HG02571 (cell line): ENCODE measurements around the gene MGAT4B.
"Not testable (repeated sequence)": the region's sequence is repeated elsewhere in the genome, so short reads cannot be mapped to it uniquely, and the experiment has no call there.

Source experiments
- ATAC-seq: cut with Tn5 transposase; IDR thresholded peaks from one replicate; pipeline ENCODE4 v1.9.1; 2021; ENCODE audit warnings: mild to moderate bottlenecking, moderate library complexity; ENCODE audit not compliant: unreplicated experiment

MGAT4B gene

GRCh38 chr5:179806250-179807048 is at the start of gene MGAT4B:
Gene MGAT4B (minus strand): TSS chr5:179806866. CDS start chr5:179806583, 283 bp downstream.
- peak; percentile 57 for ATAC-seq

DNA sequence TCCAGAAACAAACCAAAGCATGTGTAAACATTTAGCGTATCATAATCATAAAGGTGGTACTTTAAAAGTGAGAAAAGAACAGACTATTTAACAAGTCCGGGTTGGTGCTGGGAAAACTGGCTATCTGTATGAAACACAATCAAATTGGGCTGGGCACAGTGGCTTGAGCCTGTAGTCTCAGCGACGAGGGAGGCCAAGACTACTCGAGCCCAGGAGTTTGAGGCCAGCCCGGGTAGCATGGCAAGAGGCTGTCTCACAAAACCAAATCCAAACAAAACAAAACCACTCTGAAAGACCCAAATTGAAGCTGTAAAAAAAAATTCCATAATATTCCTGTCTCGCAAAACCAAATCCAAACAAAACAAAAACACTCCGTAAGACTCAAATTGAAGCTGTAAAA is 47.7 kb upstream of the MGAT4B start:
- ATAC-seq: no peak

DNA sequence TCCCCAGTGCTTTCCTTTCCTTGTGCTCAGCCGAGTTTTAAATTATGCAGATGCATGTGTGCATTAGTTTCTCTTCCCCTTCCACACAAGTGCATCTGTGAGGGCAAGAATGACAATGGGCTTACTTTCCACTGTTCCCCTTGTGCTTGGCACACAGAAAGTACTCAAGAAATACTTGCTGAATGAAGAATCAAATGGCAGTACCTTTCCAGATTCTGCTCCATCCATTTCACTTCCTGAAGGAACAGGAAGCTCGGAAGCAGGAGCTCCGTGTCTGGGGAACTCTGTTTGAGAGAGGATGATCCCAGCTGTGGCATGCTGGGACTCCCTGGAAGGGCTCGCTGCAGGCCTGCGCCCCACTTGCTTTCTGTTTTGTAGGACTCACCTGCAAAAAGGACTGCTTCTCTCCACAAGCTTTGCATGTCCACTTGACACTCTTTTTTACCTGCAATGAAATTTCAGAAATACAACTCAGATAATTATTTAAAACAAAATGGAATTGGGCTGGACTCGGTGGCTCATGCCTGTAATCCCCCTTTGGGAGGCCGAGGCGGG is 46.4 kb upstream of the MGAT4B start:
- peak; percentile 78 for ATAC-seq

- no peak for ATAC-seq
These were observed 35.0 kb upstream of the MGAT4B start for GRCh38 chr5:179841621-179842020.

GRCh38 chr5:179840766-179841165 is 34.1 kb upstream of the MGAT4B start:
- no peak for ATAC-seq

GRCh38 chr5:179840321-179840720 is 33.7 kb upstream of the MGAT4B start:
- no peak for ATAC-seq

DNA sequence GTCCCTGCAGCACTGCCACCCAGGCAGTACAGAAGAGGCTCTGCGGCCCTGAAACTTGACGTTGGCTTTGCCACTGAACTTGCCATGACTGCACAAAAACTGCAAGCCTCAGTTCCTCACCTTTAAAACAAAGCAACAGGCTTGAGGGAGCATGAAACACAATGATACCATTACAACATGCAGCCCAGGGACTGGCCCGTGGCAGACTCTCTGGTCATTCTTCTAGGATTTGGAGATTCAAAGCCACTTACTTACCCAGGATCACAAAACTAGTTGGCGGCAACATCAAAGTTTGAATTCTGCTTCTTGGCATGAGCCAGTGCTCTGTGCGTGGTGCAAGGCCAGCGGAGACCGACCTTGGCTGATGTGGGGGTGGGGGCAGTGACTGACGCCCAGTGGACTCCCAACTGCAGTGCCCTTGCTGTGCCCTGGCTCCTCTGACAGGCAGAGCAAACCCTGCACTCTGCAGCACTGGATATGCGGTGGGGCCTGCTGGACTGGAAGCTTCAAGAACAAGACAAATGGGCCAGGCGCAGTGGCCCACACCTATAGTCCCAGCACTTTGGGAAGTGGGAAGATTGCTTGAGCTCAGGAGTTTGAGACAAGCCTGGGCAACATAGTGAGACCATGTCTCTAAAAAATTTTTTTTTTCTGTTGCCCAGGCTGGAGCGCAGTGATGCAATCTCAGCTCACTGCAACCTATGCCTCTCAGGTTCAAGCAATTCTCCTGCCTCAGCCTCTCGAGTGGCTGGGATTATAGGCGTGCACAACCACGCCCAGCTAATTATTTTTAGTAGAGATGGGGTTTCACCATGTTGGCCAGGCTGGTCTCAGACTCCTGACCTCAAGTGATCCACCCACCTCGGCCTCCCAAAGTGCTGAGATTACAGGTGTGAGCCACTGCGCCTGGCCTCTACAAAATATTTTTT is 32.9 kb upstream of the MGAT4B start:
- ATAC-seq: no peak

GRCh38 chr5:179837076-179838011 is 30.7 kb upstream of the MGAT4B start:
- ATAC-seq: no peak

- peak; percentile 42 for ATAC-seq
These were observed 29.8 kb upstream of the MGAT4B start for GRCh38 chr5:179836225-179837019.

DNA sequence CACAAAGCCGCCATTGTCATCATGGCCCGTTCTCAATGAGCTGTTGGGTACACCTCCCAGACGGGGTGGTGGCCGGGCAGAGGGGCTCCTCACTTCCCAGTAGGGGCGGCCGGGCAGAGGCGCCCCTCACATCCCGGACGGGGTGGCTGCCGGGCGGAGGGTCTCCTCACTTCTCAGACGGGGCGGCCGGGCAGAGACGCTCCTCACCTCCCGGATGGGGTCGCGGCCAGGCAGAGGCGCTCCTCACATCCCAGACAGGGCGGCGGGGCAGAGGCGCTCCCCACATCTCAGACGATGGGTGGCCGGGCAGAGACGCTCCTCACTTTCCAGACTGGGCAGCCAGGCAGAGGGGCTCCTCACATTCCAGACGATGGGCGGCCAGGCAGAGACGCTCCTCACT is 28.2 kb upstream of the MGAT4B start:
- not testable (repeated sequence) for ATAC-seq

GRCh38 chr5:179834120-179834519 is 27.5 kb upstream of the MGAT4B start:
- no peak for ATAC-seq

DNA sequence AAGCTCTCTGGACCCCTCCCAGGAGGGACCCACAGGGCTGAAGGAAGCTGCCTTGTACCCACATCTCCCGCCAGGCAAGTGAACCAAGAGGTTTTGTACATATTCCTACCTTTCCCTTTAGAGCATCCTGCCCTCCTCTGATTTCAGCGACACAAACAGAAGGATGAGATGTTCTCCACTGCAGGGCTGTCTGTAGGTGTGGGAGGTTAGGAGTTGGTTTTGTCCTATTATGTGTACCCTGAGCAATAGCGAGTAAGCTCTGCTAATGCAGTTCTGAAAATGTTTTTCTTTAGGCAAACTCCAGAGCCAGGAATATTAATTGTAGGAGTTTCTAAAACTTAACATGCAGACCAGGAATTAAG is 27.0 kb upstream of the MGAT4B start:
- no peak for ATAC-seq

- no peak for ATAC-seq
These were observed 26.5 kb upstream of the MGAT4B start for GRCh38 chr5:179833056-179833708.

- no peak for ATAC-seq
These were observed 25.5 kb upstream of the MGAT4B start for GRCh38 chr5:179832039-179832745.

- ATAC-seq: no peak
These were observed 24.3 kb upstream of the MGAT4B start for GRCh38 chr5:179830818-179831468.

DNA sequence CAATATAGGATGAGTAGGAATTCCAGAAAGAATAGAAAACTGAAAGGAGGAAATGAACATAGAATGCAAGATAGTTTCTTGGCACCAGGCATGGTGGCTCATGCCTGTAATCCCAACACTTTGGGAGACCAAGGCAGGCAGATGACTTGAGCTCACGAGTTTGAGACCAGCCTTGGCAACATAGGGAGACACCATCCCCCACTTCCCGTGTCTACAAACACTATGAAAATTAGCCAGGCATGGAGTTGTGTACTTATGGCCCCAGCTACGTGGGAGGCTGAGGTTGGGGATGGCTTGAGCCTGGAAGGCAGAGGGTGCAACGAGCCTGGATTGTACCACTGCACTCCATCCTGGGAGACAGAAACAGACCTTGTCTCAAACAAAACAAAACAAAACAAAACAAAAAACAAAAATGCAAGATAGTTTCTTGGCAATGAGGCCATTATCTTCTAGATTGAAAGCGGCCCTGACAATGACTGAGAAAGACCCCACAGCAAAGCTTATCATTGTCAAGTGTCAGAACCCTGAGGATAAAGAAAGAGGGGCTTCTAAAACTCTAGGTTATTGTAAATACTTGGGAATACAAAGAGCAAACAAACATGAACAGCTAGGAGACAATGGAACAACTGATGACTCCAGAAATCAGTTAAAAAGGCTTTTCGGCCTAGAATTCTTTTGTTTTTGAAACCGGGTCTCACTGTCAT is 23.2 kb upstream of the MGAT4B start:
- ATAC-seq: no peak

DNA sequence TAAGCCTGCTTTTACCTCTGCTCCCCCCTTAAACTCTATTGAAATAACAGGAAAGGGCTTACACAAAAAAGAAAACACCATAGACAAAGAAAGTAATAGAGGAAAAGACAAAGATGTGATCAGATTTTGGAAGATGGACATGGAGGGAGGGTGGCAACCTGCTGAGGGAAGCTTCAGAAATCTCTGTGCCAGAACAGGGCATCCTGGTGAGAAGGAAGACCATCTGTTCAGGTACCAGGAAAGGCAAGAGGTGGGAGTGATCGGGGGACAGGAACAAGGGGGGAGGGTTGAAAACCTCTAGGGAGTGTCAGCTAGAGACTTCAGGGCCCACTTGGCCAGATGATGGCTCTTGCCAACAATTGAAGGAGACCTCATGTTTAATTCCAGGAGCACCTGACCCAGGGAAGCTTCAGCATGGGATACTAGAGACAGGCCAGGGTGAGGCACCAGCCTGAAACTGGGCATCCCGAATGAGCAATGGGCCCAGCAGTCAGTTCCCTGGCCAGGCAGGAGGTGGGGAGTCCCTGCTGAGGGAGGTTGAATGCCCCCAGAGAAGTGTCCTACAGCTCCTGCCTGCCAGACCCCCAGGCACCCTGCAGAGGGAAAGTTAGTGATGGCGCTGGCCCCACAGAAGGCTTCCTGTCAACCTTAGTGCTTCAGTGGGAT is 22.2 kb upstream of the MGAT4B start:
- no peak for ATAC-seq
